SU-DHL-6 (cell line): Measurements from ENCODE around the gene GLIPR2.

Source experiments
- H2AFZ ChIP-seq: fragments of 200-600 bp; sonication (generic); 2 replicates; pipeline ENCODE4 v1.6.1; 2014; ENCODE audit warnings: low read depth, mild to moderate bottlenecking, moderate library complexity, mixed read lengths, antibody characterized with exemption, low read length; ENCODE audit not compliant: severe bottlenecking
- H3F3A ChIP-seq: fragments of 200-600 bp; shearing (Covaris generic); 2 replicates; pipeline ENCODE4 v1.6.0; 2016; ENCODE audit warnings: antibody characterized with exemption, mild to moderate bottlenecking; ENCODE audit not compliant: insufficient read depth
- H3K27ac ChIP-seq: fragments of 200-600 bp; sonication (generic); 2 replicates; pipeline ENCODE4 v1.5.1; 2016; ENCODE audit warnings: low read depth, mild to moderate bottlenecking, low read length, moderate library complexity, mixed read lengths
- H3K27me3 ChIP-seq: fragments of 200-600 bp; sonication (generic), shearing (Covaris generic); 2 replicates; pipeline ENCODE4 v1.6.0; 2014; ENCODE audit warnings: mild to moderate bottlenecking, low read length
- H3K36me3 ChIP-seq: fragments of 200-600 bp; sonication (generic); 2 replicates; pipeline ENCODE4 v1.6.1; 2014; ENCODE audit warnings: mild to moderate bottlenecking, low read length, mixed read lengths
- H3K4me2 ChIP-seq: fragments of 300-600, 200-600 bp; shearing (Covaris generic), sonication (generic); 2 replicates; pipeline ENCODE4 v1.6.0; 2014; ENCODE audit warnings: low read length, low read depth, mild to moderate bottlenecking; ENCODE audit not compliant: poor library complexity, severe bottlenecking
- H3K4me3 ChIP-seq: fragments of 200-600 bp; sonication (generic); 2 replicates; pipeline ENCODE4 v1.5.1; 2014; ENCODE audit warnings: antibody characterized with exemption, low read length, mild to moderate bottlenecking, mixed read lengths; ENCODE audit not compliant: insufficient read depth, poor library complexity, severe bottlenecking
- H3K79me2 ChIP-seq: fragments of 200-600 bp; sonication (generic); 2 replicates; pipeline ENCODE4 v1.6.1; 2014; ENCODE audit warnings: mild to moderate bottlenecking, low read length, moderate library complexity; ENCODE audit not compliant: insufficient read depth
- H3K9ac ChIP-seq: fragments of 200-600 bp; sonication (generic); 2 replicates; pipeline ENCODE4 v1.7.0; 2014; ENCODE audit warnings: mild to moderate bottlenecking, low read length
- H3K9me2 ChIP-seq: fragments of 200-600 bp; sonication (generic); replicated peaks from 2 replicates; pipeline ENCODE4 v1.6.1; 2014; ENCODE audit warnings: low read length; ENCODE audit not compliant: insufficient read depth
- H3K9me3 ChIP-seq: fragments of 200-600 bp; sonication (generic); 2 replicates; pipeline ENCODE4 v1.6.1; 2014; ENCODE audit warnings: low read length, mixed read lengths; ENCODE audit not compliant: insufficient read depth
- H4K20me1 ChIP-seq: fragments of 200-600 bp; sonication (generic); 2 replicates; pipeline ENCODE4 v1.6.1; 2014; ENCODE audit warnings: low read depth, mild to moderate bottlenecking, antibody characterized with exemption, low read length, moderate library complexity, mixed read lengths
- EZH2phosphoT487 ChIP-seq: fragments of 200-600 bp; sonication (generic), shearing (Covaris generic); conservative IDR thresholded peaks from 2 replicates; pipeline ENCODE4 v1.6.1; 2018; ENCODE audit warnings: mild to moderate bottlenecking, antibody characterized with exemption, low read length, moderate library complexity, mixed read lengths
- TF ChIP-seq, protein P1 (sequence below): fragments of 200-600 bp; sonication (generic); IDR thresholded peaks from one replicate; pipeline ENCODE4 v1.5.1; 2017; ENCODE audit warnings: antibody characterized with exemption, mild to moderate bottlenecking, low read length, moderate library complexity; ENCODE audit not compliant: insufficient read depth, poor library complexity, severe bottlenecking

GLIPR2 gene

GRCh38 chr9:36101916-36102741 lies 34.4 kb upstream of the GLIPR2 start:
- no peak overlapping the region for H3K9ac ChIP-seq
- no peaks in the 10 kb centered on the region for H3K36me3 ChIP-seq
- no peak overlapping the region for H3K4me3 ChIP-seq
- no peaks in the 10 kb centered on the region for H3K9me3 ChIP-seq
- H4K20me1 ChIP-seq, result no peaks in the 10 kb centered on the region
- no peaks in the 10 kb centered on the region for H3K9me2 ChIP-seq
- no peak for TF ChIP-seq EZH2phosphoT487
- TF ChIP-seq, protein P1, sequence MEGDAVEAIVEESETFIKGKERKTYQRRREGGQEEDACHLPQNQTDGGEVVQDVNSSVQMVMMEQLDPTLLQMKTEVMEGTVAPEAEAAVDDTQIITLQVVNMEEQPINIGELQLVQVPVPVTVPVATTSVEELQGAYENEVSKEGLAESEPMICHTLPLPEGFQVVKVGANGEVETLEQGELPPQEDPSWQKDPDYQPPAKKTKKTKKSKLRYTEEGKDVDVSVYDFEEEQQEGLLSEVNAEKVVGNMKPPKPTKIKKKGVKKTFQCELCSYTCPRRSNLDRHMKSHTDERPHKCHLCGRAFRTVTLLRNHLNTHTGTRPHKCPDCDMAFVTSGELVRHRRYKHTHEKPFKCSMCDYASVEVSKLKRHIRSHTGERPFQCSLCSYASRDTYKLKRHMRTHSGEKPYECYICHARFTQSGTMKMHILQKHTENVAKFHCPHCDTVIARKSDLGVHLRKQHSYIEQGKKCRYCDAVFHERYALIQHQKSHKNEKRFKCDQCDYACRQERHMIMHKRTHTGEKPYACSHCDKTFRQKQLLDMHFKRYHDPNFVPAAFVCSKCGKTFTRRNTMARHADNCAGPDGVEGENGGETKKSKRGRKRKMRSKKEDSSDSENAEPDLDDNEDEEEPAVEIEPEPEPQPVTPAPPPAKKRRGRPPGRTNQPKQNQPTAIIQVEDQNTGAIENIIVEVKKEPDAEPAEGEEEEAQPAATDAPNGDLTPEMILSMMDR, result no peak
- no peak overlapping the region for H2AFZ ChIP-seq
- H3K27me3 ChIP-seq, result 0 out of 2 replicates have a peak, but pooled peaks cover 2% of the 10 kb centered on the region
- H3K27ac ChIP-seq, result no peak overlapping the region
- H3K4me2 ChIP-seq, result no peak overlapping the region
- H3F3A ChIP-seq, result no peaks in the 10 kb centered on the region
- H3K79me2 ChIP-seq, result no peaks in the 10 kb centered on the region

GRCh38 chr9:36102742-36103495 lies 33.6 kb upstream of the GLIPR2 start:
- Histone ChIP-seq H3F3A (no peaks in the 10 kb centered on the region), H3K9ac (no peak overlapping the region), H3K4me2 (no peak overlapping the region), H3K79me2 (no peaks in the 10 kb centered on the region), H3K27me3 (0 out of 2 replicates have a peak, but pooled peaks cover 2% of the 10 kb centered on the region), H3K36me3 (no peaks in the 10 kb centered on the region), H3K4me3 (no peak overlapping the region), H2AFZ (peak overlapping the region; percentile 56), H3K9me2 (no peaks in the 10 kb centered on the region), H4K20me1 (no peaks in the 10 kb centered on the region), H3K9me3 (no peaks in the 10 kb centered on the region), H3K27ac (no peak overlapping the region)
- TF ChIP-seq, protein P1, result peak; percentile 97
- TF ChIP-seq EZH2phosphoT487, result no peak

GRCh38 chr9:36109071-36109470 lies 27.5 kb upstream of the GLIPR2 start:
- no peak overlapping the region for H3K4me2 ChIP-seq
- no peaks in the 10 kb centered on the region for H3K36me3 ChIP-seq

More at GRCh38 chr9:36109071-36109470, 27.5 kb upstream of the GLIPR2 start:
- H4K20me1 ChIP-seq, result no peaks in the 10 kb centered on the region
- TF ChIP-seq, protein P1, result no peak
- TF ChIP-seq EZH2phosphoT487, result no peak
- no peak overlapping the region for H3K27ac ChIP-seq
- no peaks in the 10 kb centered on the region for H3K9me3 ChIP-seq
- H3K4me3 ChIP-seq, result no peak overlapping the region
- no peaks in the 10 kb centered on the region for H3K9me2 ChIP-seq
- H3F3A ChIP-seq, result no peaks in the 10 kb centered on the region
- H2AFZ ChIP-seq, result no peak overlapping the region
- no peaks in the 10 kb centered on the region for H3K79me2 ChIP-seq
- H3K27me3 ChIP-seq, result no peaks in the 10 kb centered on the region
- no peak overlapping the region for H3K9ac ChIP-seq
